Measurements from ENCODE around the gene COMMD6.
"Not testable (repeated sequence)": the region's sequence is repeated elsewhere in the genome, so short reads cannot be mapped to it uniquely, and the experiment has no call there.

COMMD6 gene

GRCh38 chr13:75550159-75550567 is 12.5 kb upstream of the COMMD6 start:
- POLR2A ChIA-PET = interaction anchor here (1.0 kb wide), 1 partner anchor 14 kb away, joined by 3 read pairs; no protein-coding TSS in a partner anchor
- CTCF ChIA-PET = interaction anchor here (0.7 to 1.8 kb wide), 17 partner anchors 10 to 180 kb away, joined by 3 to 8 read pairs (median 4); partner anchors contain the start of genes COMMD6 and TBC1D4
- DNase-seq (ENCODE audit: extremely low spot score) = peak; percentile 23
- no peak for TF ChIP-seq CTCF (IDR thresholded peaks at IDR 0.05; ENCODE audit: control extremely low read depth, extremely low read depth, low read depth, missing control alignments)

- ChIA-PET POLR2A (interaction anchor here (1.0 kb wide), 1 partner anchor 14 kb away, joined by 3 read pairs; no protein-coding TSS in a partner anchor), CTCF (interaction anchor here (0.7 to 1.8 kb wide), 16 partner anchors 9 to 179 kb away, joined by 3 to 8 read pairs (median 4); partner anchors contain the start of genes COMMD6 and TBC1D4)
- peak; percentile 92 for TF ChIP-seq CTCF (IDR thresholded peaks at IDR 0.05; ENCODE audit: control extremely low read depth, extremely low read depth, low read depth, missing control alignments)
- peak; percentile 98 for DNase-seq (ENCODE audit: extremely low spot score)
Measured at GRCh38 chr13:75549262-75550158, 11.9 kb upstream of the COMMD6 start, which contains the start of gene UCHL3. Gene UCHL3, plus strand, starts transcription at chr13:75549791. Its CDS starts 30 bp downstream, at chr13:75549821.

GRCh38 chr13:75547917-75548316 is 10.3 kb upstream of the COMMD6 start:
- TF ChIP-seq CTCF (IDR thresholded peaks at IDR 0.05; ENCODE audit: control extremely low read depth, extremely low read depth, low read depth, missing control alignments) = no peak
- ChIA-PET CTCF (interaction anchor here (1.0 to 2.9 kb wide), 7 partner anchors 10 to 176 kb away, joined by 3 to 9 read pairs (median 4); partner anchors contain the start of genes COMMD6 and TBC1D4), POLR2A (interaction anchor here (0.6 kb wide), 1 partner anchor 16 kb away, joined by 4 read pairs; no protein-coding TSS in a partner anchor)
- no peak for DNase-seq (ENCODE audit: extremely low spot score)

- ChIA-PET CTCF (interaction anchor here (2.9 to 3.7 kb wide), 2 partner anchors 11 to 150 kb away, joined by 9 to 13 read pairs; no protein-coding TSS in a partner anchor), POLR2A (interaction anchor here (0.6 kb wide), 2 partner anchors 33 to 241 kb away, joined by 3 to 6 read pairs; no protein-coding TSS in a partner anchor)
- not testable (repeated sequence) for DNase-seq (ENCODE audit: extremely low spot score)
Measured at GRCh38 chr13:75545386-75545785, 7.7 kb upstream of the COMMD6 start.

- DNase-seq (ENCODE audit: extremely low spot score) = no peak
- TF ChIP-seq CTCF (IDR thresholded peaks at IDR 0.05; ENCODE audit: control extremely low read depth, extremely low read depth, low read depth, missing control alignments) = no peak
- CTCF ChIA-PET = interaction anchor here (3.1 to 3.7 kb wide), 2 partner anchors 10 to 31 kb away, joined by 9 to 13 read pairs; no protein-coding TSS in a partner anchor
- POLR2A ChIA-PET = interaction anchor here (0.6 kb wide), 2 partner anchors 32 to 241 kb away, joined by 3 to 6 read pairs; no protein-coding TSS in a partner anchor
Measured at GRCh38 chr13:75544681-75545330, 7.2 kb upstream of the COMMD6 start.

- ChIA-PET CTCF (interaction anchor here (1.5 to 3.1 kb wide), 4 partner anchors 8 to 169 kb away, joined by 4 to 9 read pairs (median 8); partner anchors contain the start of gene UCHL3), POLR2A (interaction anchor here (0.6 kb wide), 1 partner anchor 216 kb away, joined by 3 read pairs; no protein-coding TSS in a partner anchor)
- no peak for DNase-seq (ENCODE audit: extremely low spot score)
- TF ChIP-seq CTCF (IDR thresholded peaks at IDR 0.05; ENCODE audit: control extremely low read depth, extremely low read depth, low read depth, missing control alignments) = no peak
Measured at GRCh38 chr13:75541961-75542360, 4.3 kb upstream of the COMMD6 start.
